HG02763 (cell line): ENCODE data around the gene PIEZO2.

Source experiments
- ATAC-seq: cut with Tn5 transposase; IDR thresholded peaks from one replicate; pipeline ENCODE4 v1.9.1; 2021; ENCODE audit warnings: mild to moderate bottlenecking, moderate library complexity; ENCODE audit not compliant: unreplicated experiment

The PIEZO2 gene

GRCh38 chr18:10702206-10702605 lies 447.2 kb downstream of the PIEZO2 start:
- ATAC-seq: no peak

GRCh38 chr18:10690366-10690765 lies 459.0 kb downstream of the PIEZO2 start:
- ATAC-seq: no peak

- ATAC-seq: no peak
These were observed 459.4 kb downstream of the PIEZO2 start for GRCh38 chr18:10690035-10690329.

- ATAC-seq: no peak
These were observed 459.9 kb downstream of the PIEZO2 start for GRCh38 chr18:10689236-10690034.

- no peak for ATAC-seq
These were observed 460.6 kb downstream of the PIEZO2 start for GRCh38 chr18:10688766-10689165.

GRCh38 chr18:10687161-10687925 lies 462.0 kb downstream of the PIEZO2 start:
- ATAC-seq: no peak

GRCh38 chr18:10686308-10686707 lies 463.1 kb downstream of the PIEZO2 start:
- no peak for ATAC-seq

- ATAC-seq: no peak
These were observed 463.9 kb downstream of the PIEZO2 start for GRCh38 chr18:10685484-10685883.

GRCh38 chr18:10682368-10682714 lies 467.0 kb downstream of the PIEZO2 start:
- no peak for ATAC-seq

GRCh38 chr18:10681581-10682367 lies 467.6 kb downstream of the PIEZO2 start:
- no peak for ATAC-seq

- no peak for ATAC-seq
These were observed 469.1 kb downstream of the PIEZO2 start for GRCh38 chr18:10680271-10680596.

GRCh38 chr18:10679557-10680270 lies 469.7 kb downstream of the PIEZO2 start:
- ATAC-seq: no peak

- ATAC-seq: no peak
These were observed 477.9 kb downstream of the PIEZO2 start for GRCh38 chr18:10671441-10671840.

GRCh38 chr18:10670856-10671255 lies 478.5 kb downstream of the PIEZO2 start:
- ATAC-seq: no peak

GRCh38 chr18:10669441-10670100 lies 479.8 kb downstream of the PIEZO2 start:
- ATAC-seq: no peak

GRCh38 chr18:10663750-10664149 lies 485.6 kb downstream of the PIEZO2 start:
- no peak for ATAC-seq

GRCh38 chr18:10661317-10661716 lies 488.1 kb downstream of the PIEZO2 start:
- ATAC-seq: no peak

GRCh38 chr18:10660179-10660884 lies 489.0 kb downstream of the PIEZO2 start:
- ATAC-seq: no peak

GRCh38 chr18:10659594-10659993 lies 489.8 kb downstream of the PIEZO2 start:
- no peak for ATAC-seq

GRCh38 chr18:10659000-10659399 lies 490.4 kb downstream of the PIEZO2 start:
- no peak for ATAC-seq
